WERI-Rb-1 (cell line): ENCODE results near the gene PRL.

Experiments
- DNase-seq: peaks from one replicate; pipeline ENCODE4 v3.0.0-alpha.2; 2020
- H3K27ac ChIP-seq: fragments of 250-450 bp; sonication (Bioruptor Pico); 2 replicates; pipeline ENCODE4 v1.5.1; 2020; ENCODE audit warnings: mild to moderate bottlenecking, moderate library complexity
- H3K27me3 ChIP-seq: fragments of 250-450 bp; sonication (Bioruptor Pico); 2 replicates; pipeline ENCODE4 v1.5.1; 2021; ENCODE audit warnings: mild to moderate bottlenecking, low read depth, moderate library complexity; ENCODE audit not compliant: insufficient read depth, severe bottlenecking
- H3K36me3 ChIP-seq: fragments of 250-450 bp; sonication (Bioruptor Pico); 2 replicates; pipeline ENCODE4 v1.5.1; 2020; ENCODE audit warnings: mild to moderate bottlenecking, moderate library complexity
- H3K4me3 ChIP-seq: 2 replicates; pipeline ENCODE4 v1.5.1; 2011; ENCODE audit warnings: low read depth, mild to moderate bottlenecking, control low read depth, low read length
- H3K9me3 ChIP-seq: fragments of 250-450 bp; sonication (Bioruptor Pico); 2 replicates; pipeline ENCODE4 v1.5.1; 2021; ENCODE audit warnings: mild to moderate bottlenecking, moderate library complexity; ENCODE audit not compliant: severe bottlenecking
- TF ChIP-seq, protein P1 (sequence below): IDR thresholded peaks from 2 replicates; pipeline ENCODE4 v1.5.1; 2011; ENCODE audit warnings: low read depth, mild to moderate bottlenecking, control low read depth, inconsistent platforms, low read length

The PRL gene

DNA sequence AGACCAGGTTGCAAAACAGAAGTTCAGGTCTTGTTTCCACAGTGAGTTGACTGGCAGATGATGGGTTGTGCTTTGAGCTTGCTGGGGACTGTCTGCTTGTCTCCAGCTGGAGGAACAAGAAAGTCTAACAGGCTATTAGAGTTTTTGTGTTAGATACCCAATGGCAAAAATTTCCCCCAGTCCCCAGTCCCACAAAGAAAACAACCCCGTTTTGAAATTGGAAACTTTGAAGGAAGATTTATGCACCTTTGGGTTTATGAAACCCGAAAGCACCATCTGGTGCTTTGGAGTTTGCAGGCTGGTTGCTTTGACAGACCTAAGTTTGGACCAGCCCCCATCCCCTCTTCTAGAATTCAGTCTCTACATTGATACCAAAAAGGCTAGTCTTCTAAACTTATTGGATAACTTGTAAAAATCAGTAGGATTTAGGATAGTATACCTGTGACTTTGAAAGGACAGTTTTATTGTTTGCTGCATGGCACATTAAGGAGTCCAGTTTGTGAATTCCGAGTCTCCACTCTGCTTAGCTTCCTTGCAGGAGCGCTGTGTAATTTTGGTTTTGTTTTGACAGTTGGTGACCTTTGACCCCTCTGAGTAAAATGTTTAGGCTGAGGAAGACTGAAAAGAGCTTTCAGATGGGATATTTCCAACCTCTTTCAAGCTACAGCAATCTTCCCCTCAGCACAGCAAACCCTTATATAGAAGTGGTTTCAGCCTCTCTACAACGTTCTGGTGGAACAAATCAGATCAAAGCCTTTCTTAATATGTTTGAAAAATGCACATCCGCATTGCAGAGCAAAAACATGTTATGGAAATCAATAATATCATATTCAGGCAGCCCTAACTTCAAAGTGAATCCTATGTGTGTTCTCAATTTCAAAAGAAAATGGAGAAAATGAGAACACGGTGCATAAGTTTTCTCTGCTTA is 25.5 kb upstream of the PRL start:
- no peak for DNase-seq

DNA sequence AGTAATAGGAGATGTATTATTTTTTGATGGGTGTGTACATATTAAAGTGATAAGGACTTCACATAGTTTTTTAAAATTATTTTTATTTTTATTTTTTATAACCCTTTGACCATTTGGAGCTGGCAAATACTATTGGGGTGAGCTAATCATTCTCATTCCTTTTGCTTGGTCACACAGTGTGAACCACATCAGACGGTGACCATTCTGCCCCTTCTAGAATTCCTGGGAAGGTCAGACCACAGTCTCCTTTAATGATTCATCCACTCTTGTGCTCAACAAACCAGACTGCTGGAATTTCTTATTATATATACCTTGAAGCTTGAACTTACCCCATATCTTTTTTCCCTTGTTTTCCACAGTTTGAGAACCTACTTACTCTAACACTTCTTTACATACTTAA is 23.9 kb upstream of the PRL start:
- DNase-seq: no peak
- Histone ChIP-seq H3K9me3 (peaks cover 16% of the 10 kb centered on the region), H3K27me3 (no peaks in the 10 kb centered on the region), H3K27ac (no peak overlapping the region), H3K4me3 (no peak overlapping the region), H3K36me3 (no peaks in the 10 kb centered on the region)
- TF ChIP-seq, protein P1, sequence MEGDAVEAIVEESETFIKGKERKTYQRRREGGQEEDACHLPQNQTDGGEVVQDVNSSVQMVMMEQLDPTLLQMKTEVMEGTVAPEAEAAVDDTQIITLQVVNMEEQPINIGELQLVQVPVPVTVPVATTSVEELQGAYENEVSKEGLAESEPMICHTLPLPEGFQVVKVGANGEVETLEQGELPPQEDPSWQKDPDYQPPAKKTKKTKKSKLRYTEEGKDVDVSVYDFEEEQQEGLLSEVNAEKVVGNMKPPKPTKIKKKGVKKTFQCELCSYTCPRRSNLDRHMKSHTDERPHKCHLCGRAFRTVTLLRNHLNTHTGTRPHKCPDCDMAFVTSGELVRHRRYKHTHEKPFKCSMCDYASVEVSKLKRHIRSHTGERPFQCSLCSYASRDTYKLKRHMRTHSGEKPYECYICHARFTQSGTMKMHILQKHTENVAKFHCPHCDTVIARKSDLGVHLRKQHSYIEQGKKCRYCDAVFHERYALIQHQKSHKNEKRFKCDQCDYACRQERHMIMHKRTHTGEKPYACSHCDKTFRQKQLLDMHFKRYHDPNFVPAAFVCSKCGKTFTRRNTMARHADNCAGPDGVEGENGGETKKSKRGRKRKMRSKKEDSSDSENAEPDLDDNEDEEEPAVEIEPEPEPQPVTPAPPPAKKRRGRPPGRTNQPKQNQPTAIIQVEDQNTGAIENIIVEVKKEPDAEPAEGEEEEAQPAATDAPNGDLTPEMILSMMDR: no peak

More for the DNA sequence above, 25.5 kb upstream of the PRL start:
- Histone ChIP-seq H3K27me3 (no peaks in the 10 kb centered on the region), H3K27ac (no peak overlapping the region), H3K36me3 (no peaks in the 10 kb centered on the region), H3K4me3 (no peak overlapping the region), H3K9me3 (peaks cover 14% of the 10 kb centered on the region)
- TF ChIP-seq, protein P1: no peak

DNA sequence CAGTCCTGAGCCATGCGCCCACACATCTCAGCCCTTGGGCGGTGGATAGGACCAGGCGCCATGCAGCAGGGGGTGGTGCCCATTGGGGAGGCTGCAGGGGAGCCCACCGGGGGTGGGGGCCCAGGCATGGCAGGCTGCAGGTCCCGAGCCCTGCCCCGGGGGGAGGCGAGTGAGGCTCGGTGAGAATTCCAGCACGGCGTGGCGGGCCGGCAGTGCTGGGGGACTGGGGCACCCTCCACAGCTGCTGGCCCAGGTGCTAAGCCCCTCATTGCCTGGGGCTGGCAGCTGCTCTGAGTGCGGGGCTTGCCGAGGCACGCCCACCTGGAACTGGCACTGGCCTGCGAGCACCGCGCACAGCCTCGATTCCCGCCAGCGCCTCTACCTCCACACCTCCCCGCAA is 21.6 kb upstream of the PRL start:
- TF ChIP-seq, protein P1: no peak
- DNase-seq: no peak
- Histone ChIP-seq H3K27me3 (no peaks in the 10 kb centered on the region), H3K9me3 (peaks cover 16% of the 10 kb centered on the region), H3K4me3 (no peak overlapping the region), H3K27ac (no peak overlapping the region), H3K36me3 (no peaks in the 10 kb centered on the region)

DNA sequence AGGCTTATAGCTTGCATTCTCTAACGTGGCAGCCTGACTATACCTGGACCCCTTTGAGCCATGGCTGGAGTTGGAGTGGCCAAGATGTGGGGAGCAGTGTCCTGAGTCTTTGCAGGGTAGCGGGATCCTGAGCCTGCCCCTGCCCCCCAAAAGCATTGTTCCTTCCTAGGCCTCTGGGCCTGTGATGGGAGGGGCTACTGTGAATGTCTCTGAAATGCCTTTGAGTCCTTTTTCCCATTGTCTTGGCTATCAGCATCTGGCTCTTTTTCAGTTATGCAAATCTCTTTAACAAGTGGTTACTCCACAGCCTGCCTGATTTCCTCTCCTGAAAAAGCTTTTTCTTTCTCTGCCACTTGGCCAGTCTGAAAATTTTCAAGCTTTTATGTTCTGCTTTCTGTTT is 17.0 kb upstream of the PRL start:
- H3K27me3 ChIP-seq: no peaks in the 10 kb centered on the region
- no peak overlapping the region for H3K4me3 ChIP-seq
- TF ChIP-seq, protein P1: no peak
- peaks cover 21% of the 10 kb centered on the region for H3K9me3 ChIP-seq
- DNase-seq: no peak
- H3K36me3 ChIP-seq: no peaks in the 10 kb centered on the region
- no peak overlapping the region for H3K27ac ChIP-seq

DNA sequence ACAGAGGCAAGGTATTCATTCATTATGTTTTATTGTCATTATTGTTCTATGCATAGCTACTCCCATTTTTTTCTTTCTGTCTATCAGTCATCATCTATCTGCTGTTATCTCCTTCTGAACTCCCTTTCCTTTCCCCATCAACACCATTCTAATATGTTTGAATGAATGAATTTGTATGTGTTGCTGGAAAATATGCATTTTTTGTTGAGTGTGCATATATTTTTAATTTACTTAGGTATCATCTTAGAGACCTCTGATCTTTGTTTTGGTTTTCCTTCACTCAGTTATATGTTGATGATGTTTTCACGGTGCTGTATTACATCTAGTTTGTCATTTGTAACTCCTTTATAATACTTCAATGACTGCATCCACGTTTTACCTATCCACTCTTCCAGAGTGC is 12.1 kb upstream of the PRL start:
- Histone ChIP-seq H3K36me3 (no peaks in the 10 kb centered on the region), H3K27ac (no peak overlapping the region), H3K27me3 (no peaks in the 10 kb centered on the region), H3K4me3 (no peak overlapping the region), H3K9me3 (peaks cover 6% of the 10 kb centered on the region)
- TF ChIP-seq, protein P1: no peak
- no peak for DNase-seq
